GM12878 (cell line): ENCODE results near the gene BICRAL. TPM values are rescaled to one million over a fixed set of nuclear protein-coding genes. Genes with fewer than 3 reads are reported as not detected.

ENCODE experiments used
- ATAC-seq: fragments of 200-7000 bp; cut with Tn5 transposase; 3 replicates; pipeline ENCODE4 v1.9.1; 2020; ENCODE audit warnings: mild to moderate bottlenecking, moderate library complexity
- BruUV-seq: library from RNA; stranded (reverse); fragments of 400-500 nt; replicated peaks from 2 replicates; lab custom pipeline; 2021; lab: Mats Ljungman, UMichigan
- CTCF ChIA-PET: fragments of 300-600 bp; sonication (Branson Sonifier 250); formaldehyde crosslinking; extraction: SDS; loops from one replicate; lab custom pipeline; 2021; ENCODE audit warnings: inconsistent platforms; lab: Yijun Ruan, JAX
- POLR2A ChIA-PET: fragments of 350-600 bp; formaldehyde crosslinking; extraction: SDS; loops from one replicate; lab custom pipeline; 2021; ENCODE audit warnings: inconsistent platforms; lab: Charles Lee
- RAD21 ChIA-PET: fragments of 300-600 bp; sonication (Branson Sonifier 250); formaldehyde crosslinking; loops from one replicate; lab custom pipeline; 2023; ENCODE audit warnings: antibody characterized with exemption; ENCODE audit not compliant: unreplicated experiment; lab: Charles Lee
- SMC1A ChIA-PET: fragments of 300-600 bp; sonication (Branson Sonifier 250); formaldehyde crosslinking; loops from one replicate; lab custom pipeline; 2023; ENCODE audit not compliant: unreplicated experiment, uncharacterized antibody; lab: Charles Lee
- DNase-seq: peaks from one replicate; pipeline ENCODE4 v3.0.0-alpha.2; 2011; ENCODE audit warnings: low read depth, low spot score
- FAIRE-seq: peaks from 3 replicates; lab custom pipeline; 2011; peaks lifted over from hg19 to GRCh38; lab: Jason Lieb, UNC
- H2AFZ ChIP-seq: 2 replicates; pipeline ENCODE4 v1.6.0; 2011; ENCODE audit warnings: low read depth, low read length, control low read depth; ENCODE audit not compliant: control insufficient read depth
- H3K27ac ChIP-seq: 2 replicates; pipeline ENCODE4 v1.5.1; 2011; ENCODE audit warnings: control low read depth; ENCODE audit not compliant: control insufficient read depth, insufficient read depth
- H3K27me3 ChIP-seq, 2 experiments: replicated peaks in 1 of 2; 2 replicates each; pipeline versions ENCODE4 v1.6.0 to v1.6.1; 2011; ENCODE audit warnings: low read length in 1 of 2; ENCODE audit not compliant: control insufficient read depth in 2 of 2, insufficient read depth in 2 of 2
- H3K36me3 ChIP-seq, 2 experiments: 2 replicates each; pipeline ENCODE4 v1.5.1; 2011; ENCODE audit warnings: low read length in 1 of 2; ENCODE audit not compliant: control insufficient read depth in 2 of 2, insufficient read depth in 2 of 2
- H3K4me1 ChIP-seq: 2 replicates; pipeline ENCODE4 v1.6.1; 2011; ENCODE audit warnings: mild to moderate bottlenecking, low read length, moderate library complexity, mixed read lengths; ENCODE audit not compliant: control insufficient read depth, insufficient read depth
- H3K4me2 ChIP-seq: 2 replicates; pipeline ENCODE4 v1.6.0; 2011; ENCODE audit warnings: control low read depth; ENCODE audit not compliant: control insufficient read depth, insufficient read depth
- H3K4me3 ChIP-seq: fragments of 200-600 bp; sonication (generic); 2 replicates; pipeline ENCODE4 v1.5.1; 2016
- H3K79me2 ChIP-seq: 2 replicates; pipeline ENCODE4 v1.6.0; 2011; ENCODE audit warnings: low read length; ENCODE audit not compliant: control insufficient read depth, insufficient read depth
- H3K9ac ChIP-seq: 2 replicates; pipeline ENCODE4 v1.8.0; 2011; ENCODE audit warnings: low read length, control low read depth, mixed read lengths; ENCODE audit not compliant: control insufficient read depth, insufficient read depth
- H3K9me3 ChIP-seq: replicated peaks from 3 replicates; pipeline ENCODE4 v1.5.1; 2011; ENCODE audit warnings: mild to moderate bottlenecking, low read length; ENCODE audit not compliant: control insufficient read depth, insufficient read depth
- H4K20me1 ChIP-seq: 2 replicates; pipeline ENCODE4 v1.6.0; 2011; ENCODE audit not compliant: control insufficient read depth, insufficient read depth
- ASH2L ChIP-seq: fragments of 300-600, 200-600 bp; sonication (generic); IDR thresholded peaks from 2 replicates; pipeline ENCODE4 v1.6.1; 2017; ENCODE audit warnings: low read depth, mild to moderate bottlenecking, borderline replicate concordance
- CHD1 ChIP-seq: IDR thresholded peaks from 2 replicates; pipeline ENCODE4 v1.6.1; 2012; ENCODE audit warnings: low read depth, low read length, improper control_type of control experiment
- CHD4 ChIP-seq: fragments of 200-600 bp; sonication (generic); IDR thresholded peaks from 2 replicates; pipeline ENCODE4 v1.6.1; 2016; ENCODE audit warnings: mild to moderate bottlenecking
- DPF2 ChIP-seq: fragments of 450-650 bp; IDR thresholded peaks from 2 replicates; pipeline ENCODE4 v1.6.1; 2017; ENCODE audit warnings: mild to moderate bottlenecking
- PAX5 ChIP-seq: IDR thresholded peaks from 2 replicates; pipeline ENCODE4 v1.6.1; 2011; ENCODE audit warnings: low read depth, low read length, borderline replicate concordance
- RELA ChIP-seq: fragments of 450-650 bp; IDR thresholded peaks from 2 replicates; pipeline ENCODE4 v1.8.0; 2014; ENCODE audit warnings: borderline replicate concordance; ENCODE audit not compliant: partially characterized antibody
- TAF1 ChIP-seq: IDR thresholded peaks from 2 replicates; pipeline ENCODE4 v1.6.1; 2011; ENCODE audit warnings: mild to moderate bottlenecking, low read depth, low read length, borderline replicate concordance
- TCF12 ChIP-seq: IDR thresholded peaks from 2 replicates; pipeline ENCODE4 v1.6.1; 2011; ENCODE audit warnings: low read depth, mild to moderate bottlenecking, low read length
- TCF7 ChIP-seq: IDR thresholded peaks from 2 replicates; pipeline ENCODE4 v1.6.1; 2014; ENCODE audit warnings: antibody characterized with exemption, borderline replicate concordance
- WGBS: methylation state at CpG from one replicate; pipeline ENCODE4 v1.1.6; 2016; ENCODE audit warnings: low lambda C conversion rate; ENCODE audit not compliant: insufficient replicate concordance, insufficient coverage; ENCODE audit errors: missing lambda C conversion rate; 5-methylcytosine and 5-hydroxymethylcytosine counted together
- in situ Hi-C: fragments of 300-500 bp; cut with MboI; formaldehyde crosslinking; loops from 9 replicates; pipeline ENCODE4 v1.14.3; 2018; ENCODE audit warnings: mixed read lengths
- intact Hi-C: fragments of 100-400 bp; cut with micrococcal nuclease; formaldehyde crosslinking; loops from one replicate; pipeline ENCODE4 v1.14.2; 2022; ENCODE audit not compliant: unreplicated experiment
- polyA plus RNA-seq, 11 experiments: library from polyadenylated mRNA; depleted of rRNA in 4 of 11; unstranded in 6 of 11; stranded (reverse) in 5 of 11; fragments of >200 nt; fragmentation: Nextera tagmentation in 4 of 11; fragmentation: Illumina TruSeq in 1 of 11; extraction: Ambion mirVana in 4 of 11; extraction: Trizol in 1 of 11; gene quantifications; 1 replicate in 1 of 11; 2 replicates in 10 of 11; pipeline versions ENCODE4 v1.2.1 to v1.2.3, GENCODE V29; 2011 to 2016; ENCODE audit warnings: inconsistent platforms in 2 of 11, missing spikeins in 2 of 11, low read depth in 1 of 11
- total RNA-seq, 4 experiments: library from RNA; depleted of rRNA in 3 of 4; stranded (reverse); fragments of >200 nt in 3 of 4; fragmentation: Illumina TruSeq in 1 of 4; extraction: Trizol in 1 of 4; gene quantifications; 2 replicates each; pipeline versions ENCODE4 v1.2.1 to v1.2.3, GENCODE V29; 2013 to 2021
- TF ChIP-seq, protein P1 (sequence below): fragments of 450-650 bp; IDR thresholded peaks from 2 replicates; pipeline ENCODE4 v1.6.1; 2017; ENCODE audit warnings: mild to moderate bottlenecking, low read depth, inconsistent platforms; ENCODE audit not compliant: poor library complexity, severe bottlenecking
- TF ChIP-seq, protein P2 (sequence below): fragments of 150-350 bp; IDR thresholded peaks from 2 replicates; pipeline ENCODE4 v1.6.1; 2014; ENCODE audit warnings: mild to moderate bottlenecking, low read depth, low read length
- TF ChIP-seq, protein P3 (sequence below): IDR thresholded peaks from 2 replicates; pipeline ENCODE4 v1.6.1; 2012; ENCODE audit warnings: low read depth, low read length, improper control_type of control experiment

BICRAL gene
- total and polyA plus RNA-seq, 10 of the 15 experiments (the other 5 are each of a cell fraction or from before 2014, with no cell fraction given) = 1.9 to 16.6 (median 8.5) TPM

DNA sequence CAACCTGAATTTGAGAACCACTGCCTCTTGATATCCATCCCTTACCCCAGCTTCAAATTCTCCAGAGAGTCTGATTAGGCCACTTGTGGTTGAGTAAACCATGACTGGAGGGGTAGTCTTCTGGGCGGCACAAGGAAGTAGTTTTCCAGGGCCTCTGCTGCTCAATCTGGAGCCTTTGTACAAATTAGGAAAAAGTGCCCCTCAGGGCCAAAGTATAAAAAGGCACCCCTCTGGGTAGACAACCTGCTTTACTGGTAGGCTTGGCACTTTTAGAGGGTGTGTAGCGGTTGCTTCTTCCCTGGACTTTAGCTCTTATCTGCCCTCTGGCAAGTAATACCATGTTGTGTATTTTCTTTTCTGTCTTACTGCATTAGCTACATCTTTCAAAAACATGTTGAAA is 64.7 kb downstream of the BICRAL start:
- ChIA-PET SMC1A (interaction anchor here (0.5 to 1.3 kb wide), 5 partner anchors 8 to 282 kb away, joined by 3 read pairs; no protein-coding TSS in a partner anchor), CTCF (interaction anchor here (1.1 kb wide), 1 partner anchor 1071 kb away, joined by 3 read pairs; no protein-coding TSS in a partner anchor), RAD21 (no interaction called here), POLR2A (no interaction called here)
- in situ Hi-C loops = no loop called here
- 98% methylated on average over 2 of the region's 2 CpGs for WGBS
- no peak for TF ChIP-seq CHD1
- no peak for TF ChIP-seq PAX5
- no peak for TF ChIP-seq ASH2L
- TF ChIP-seq DPF2 = no peak
- TF ChIP-seq RELA = no peak
- no peak for TF ChIP-seq TCF12
- TF ChIP-seq, protein P1, sequence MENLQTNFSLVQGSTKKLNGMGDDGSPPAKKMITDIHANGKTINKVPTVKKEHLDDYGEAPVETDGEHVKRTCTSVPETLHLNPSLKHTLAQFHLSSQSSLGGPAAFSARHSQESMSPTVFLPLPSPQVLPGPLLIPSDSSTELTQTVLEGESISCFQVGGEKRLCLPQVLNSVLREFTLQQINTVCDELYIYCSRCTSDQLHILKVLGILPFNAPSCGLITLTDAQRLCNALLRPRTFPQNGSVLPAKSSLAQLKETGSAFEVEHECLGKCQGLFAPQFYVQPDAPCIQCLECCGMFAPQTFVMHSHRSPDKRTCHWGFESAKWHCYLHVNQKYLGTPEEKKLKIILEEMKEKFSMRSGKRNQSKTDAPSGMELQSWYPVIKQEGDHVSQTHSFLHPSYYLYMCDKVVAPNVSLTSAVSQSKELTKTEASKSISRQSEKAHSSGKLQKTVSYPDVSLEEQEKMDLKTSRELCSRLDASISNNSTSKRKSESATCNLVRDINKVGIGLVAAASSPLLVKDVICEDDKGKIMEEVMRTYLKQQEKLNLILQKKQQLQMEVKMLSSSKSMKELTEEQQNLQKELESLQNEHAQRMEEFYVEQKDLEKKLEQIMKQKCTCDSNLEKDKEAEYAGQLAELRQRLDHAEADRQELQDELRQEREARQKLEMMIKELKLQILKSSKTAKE = no peak
- TF ChIP-seq, protein P2, sequence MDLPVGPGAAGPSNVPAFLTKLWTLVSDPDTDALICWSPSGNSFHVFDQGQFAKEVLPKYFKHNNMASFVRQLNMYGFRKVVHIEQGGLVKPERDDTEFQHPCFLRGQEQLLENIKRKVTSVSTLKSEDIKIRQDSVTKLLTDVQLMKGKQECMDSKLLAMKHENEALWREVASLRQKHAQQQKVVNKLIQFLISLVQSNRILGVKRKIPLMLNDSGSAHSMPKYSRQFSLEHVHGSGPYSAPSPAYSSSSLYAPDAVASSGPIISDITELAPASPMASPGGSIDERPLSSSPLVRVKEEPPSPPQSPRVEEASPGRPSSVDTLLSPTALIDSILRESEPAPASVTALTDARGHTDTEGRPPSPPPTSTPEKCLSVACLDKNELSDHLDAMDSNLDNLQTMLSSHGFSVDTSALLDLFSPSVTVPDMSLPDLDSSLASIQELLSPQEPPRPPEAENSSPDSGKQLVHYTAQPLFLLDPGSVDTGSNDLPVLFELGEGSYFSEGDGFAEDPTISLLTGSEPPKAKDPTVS = no peak
- TF ChIP-seq, protein P3, sequence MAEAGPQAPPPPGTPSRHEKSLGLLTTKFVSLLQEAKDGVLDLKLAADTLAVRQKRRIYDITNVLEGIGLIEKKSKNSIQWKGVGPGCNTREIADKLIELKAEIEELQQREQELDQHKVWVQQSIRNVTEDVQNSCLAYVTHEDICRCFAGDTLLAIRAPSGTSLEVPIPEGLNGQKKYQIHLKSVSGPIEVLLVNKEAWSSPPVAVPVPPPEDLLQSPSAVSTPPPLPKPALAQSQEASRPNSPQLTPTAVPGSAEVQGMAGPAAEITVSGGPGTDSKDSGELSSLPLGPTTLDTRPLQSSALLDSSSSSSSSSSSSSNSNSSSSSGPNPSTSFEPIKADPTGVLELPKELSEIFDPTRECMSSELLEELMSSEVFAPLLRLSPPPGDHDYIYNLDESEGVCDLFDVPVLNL = no peak
- TF ChIP-seq TCF7 = no peak
- no peak for TF ChIP-seq CHD4
- no peak for TF ChIP-seq TAF1
- H3K36me3 ChIP-seq = peaks cover 0 to 2% of the 10 kb centered on the region in 2 experiments; a peak in 1 of 4 replicates
- no peaks in the 10 kb centered on the region for H3K79me2 ChIP-seq
- H2AFZ ChIP-seq = no peak overlapping the region
- H4K20me1 ChIP-seq = no peaks in the 10 kb centered on the region
- H3K27ac ChIP-seq = no peak overlapping the region
- no peaks in the 10 kb centered on the region for H3K27me3 ChIP-seq
- BruUV-seq = no TSS peak
- no peak overlapping the region for H3K9ac ChIP-seq
- intact Hi-C loops = no loop called here
- FAIRE-seq = no peak
- H3K4me3 ChIP-seq = no peak overlapping the region
- no peak overlapping the region for H3K4me2 ChIP-seq
- ATAC-seq = no peak
- H3K9me3 ChIP-seq = no peaks in the 10 kb centered on the region
- DNase-seq = no peak
- H3K4me1 ChIP-seq = no peaks in the 10 kb centered on the region
